Natural killer cell (primary cell): Measurements from ENCODE around the gene WDR33. TPM values are rescaled to one million over a fixed set of nuclear protein-coding genes. Genes with fewer than 3 reads are reported as not detected.
A peak's percentile ranks its signal among the peaks of the same experiment; 100 is the strongest.

Experiments used
- ATAC-seq, 3 donors: fragments of 150-1000 bp in 2 of 3; fragments of 200-7000 bp in 1 of 3; cut with Tn5 transposase; 1 replicate in 1 of 3; 2 replicates in 2 of 3; pipeline ENCODE4 v1.10.0; 2021; ENCODE audit warnings: mild to moderate bottlenecking in 2 of 3, moderate library complexity in 2 of 3
- DNase-seq, 2 donors: peaks; one replicate each; pipeline versions ENCODE4 v3.0.0 to v3.0.0-alpha.2; 2013 to 2021; ENCODE audit warnings: mixed read lengths in 1 of 2
- H3K27ac ChIP-seq: one replicate; pipeline ENCODE4 v1.5.1; 2013; ENCODE audit warnings: mild to moderate bottlenecking, low read length
- H3K27me3 ChIP-seq: one replicate; pipeline ENCODE4 v1.6.1; 2013; ENCODE audit warnings: low read length; ENCODE audit not compliant: control insufficient read depth, insufficient read depth
- H3K36me3 ChIP-seq: one replicate; pipeline ENCODE4 v1.6.1; 2013; ENCODE audit warnings: low read length; ENCODE audit not compliant: control insufficient read depth, insufficient read depth
- H3K4me1 ChIP-seq: one replicate; pipeline ENCODE4 v1.6.1; 2013; ENCODE audit warnings: low read length; ENCODE audit not compliant: control insufficient read depth, insufficient read depth
- H3K4me3 ChIP-seq: one replicate; pipeline ENCODE4 v1.5.1; 2013; ENCODE audit warnings: low read length
- H3K9me3 ChIP-seq: one replicate; pipeline ENCODE4 v1.6.1; 2013; ENCODE audit warnings: low read length; ENCODE audit not compliant: control insufficient read depth, insufficient read depth
- H3K27ac Mint-ChIP-seq, 2 donors: one replicate each; pipeline ENCODE4 v1.8.0; 2022; ENCODE audit warnings: mild to moderate bottlenecking in 2 of 2, mixed read lengths in 2 of 2, moderate library complexity in 1 of 2
- H3K27me3 Mint-ChIP-seq, 2 donors: one replicate each; pipeline ENCODE4 v1.8.0; 2022; ENCODE audit warnings: low read depth in 2 of 2, mixed read lengths in 2 of 2
- H3K36me3 Mint-ChIP-seq: one replicate; pipeline ENCODE4 v1.8.0; 2022; ENCODE audit warnings: mixed read lengths
- H3K4me1 Mint-ChIP-seq, 2 donors: one replicate each; pipeline ENCODE4 v1.8.0; 2022; ENCODE audit warnings: mixed read lengths in 2 of 2
- H3K4me3 Mint-ChIP-seq: one replicate; pipeline ENCODE4 v1.8.0; 2022; ENCODE audit warnings: mild to moderate bottlenecking, moderate library complexity, mixed read lengths
- H3K9me3 Mint-ChIP-seq, 2 donors: one replicate each; pipeline ENCODE4 v1.8.0; 2022; ENCODE audit warnings: mixed read lengths in 2 of 2
- CTCF ChIP-seq: fragments of 200-600 bp; IDR thresholded peaks from one replicate; pipeline ENCODE4 v1.8.0; 2022; ENCODE audit warnings: antibody characterized with exemption
- WGBS: methylation state at CpG from one replicate; pipeline ENCODE4 v1.1.7; 2013; ENCODE audit warnings: missing lambda C conversion rate; ENCODE audit not compliant: insufficient coverage; 5-methylcytosine and 5-hydroxymethylcytosine counted together
- intact Hi-C: fragments of 100-400 bp; cut with micrococcal nuclease; formaldehyde crosslinking; loops from one replicate; pipeline ENCODE4 v1.14.2; 2022
- total RNA-seq, 4 donors: library from RNA; stranded (reverse); fragments of 120-200 nt in 1 of 4; gene quantifications; one replicate each; pipeline versions ENCODE4 v1.2.3 to v1.2.4, GENCODE V29; 2013 to 2022

WDR33 gene
- total RNA-seq, 3 donors from 2014 or later (not counting 1 experiment from before 2014, with no cell fraction given): 55.2 to 78.4 (median 55.3) TPM

GRCh38 chr2:127664895-127665225 is 146.1 kb downstream of the WDR33 start:
- Histone ChIP-seq H3K36me3 (no peaks in the 10 kb centered on the region), H3K4me1 (no peaks in the 10 kb centered on the region), H3K4me3 (no peak overlapping the region), H3K27ac (no peak overlapping the region), H3K27me3 (peaks cover 12% of the 10 kb centered on the region), H3K9me3 (no peaks in the 10 kb centered on the region)
- Mint-ChIP-seq H3K4me1 (peaks cover 0 to 5% of the 10 kb centered on the region in 2 donors), H3K27ac (no peak overlapping the region), H3K9me3 (no peaks in the 10 kb centered on the region), H3K4me3 (no peak overlapping the region), H3K36me3 (no peaks in the 10 kb centered on the region), H3K27me3 (peaks cover 34 to 55% of the 10 kb centered on the region in 2 donors)
- intact Hi-C loops: no loop called here
- 91% methylated on average over 6 of the region's 6 CpGs for WGBS
- ATAC-seq (no peak), DNase-seq (no peak)
- no peak for TF ChIP-seq CTCF

GRCh38 chr2:127664065-127664894 is 146.7 kb downstream of the WDR33 start:
- intact Hi-C loops: no loop called here
- no peak overlapping the region for H3K4me3 Mint-ChIP-seq
- no peaks in the 10 kb centered on the region for H3K36me3 Mint-ChIP-seq
- TF ChIP-seq CTCF: no peak
- no peaks in the 10 kb centered on the region for H3K9me3 Mint-ChIP-seq
- peaks cover 0 to 7% of the 10 kb centered on the region in 2 donors for H3K4me1 Mint-ChIP-seq
- peaks cover 34 to 49% of the 10 kb centered on the region in 2 donors for H3K27me3 Mint-ChIP-seq
- H3K27me3 ChIP-seq: peaks cover 12% of the 10 kb centered on the region
- H3K4me1 ChIP-seq: no peaks in the 10 kb centered on the region
- H3K27ac Mint-ChIP-seq: no peak overlapping the region
- no peaks in the 10 kb centered on the region for H3K9me3 ChIP-seq
- H3K27ac ChIP-seq: no peak overlapping the region
- H3K36me3 ChIP-seq: no peaks in the 10 kb centered on the region
- whole genome bisulfite sequencing: 20% methylated on average over 69 of the region's 69 CpGs
- ATAC-seq (no peak), DNase-seq (no peak)
- H3K4me3 ChIP-seq: no peak overlapping the region

- Histone ChIP-seq H3K4me1 (no peaks in the 10 kb centered on the region), H3K27me3 (peaks cover 12% of the 10 kb centered on the region), H3K4me3 (no peak overlapping the region), H3K27ac (no peak overlapping the region), H3K9me3 (no peaks in the 10 kb centered on the region), H3K36me3 (no peaks in the 10 kb centered on the region)
- no peak for TF ChIP-seq CTCF
- DNase-seq (no peak), ATAC-seq (peak in 1 of 3 donors; percentile 15)
- Mint-ChIP-seq H3K27ac (no peak overlapping the region), H3K36me3 (no peaks in the 10 kb centered on the region), H3K9me3 (no peaks in the 10 kb centered on the region), H3K27me3 (peaks cover 29 to 44% of the 10 kb centered on the region in 2 donors), H3K4me1 (peaks cover 0 to 7% of the 10 kb centered on the region in 2 donors), H3K4me3 (no peak overlapping the region)
- intact Hi-C loops: no loop called here
- WGBS: 84% methylated on average over 6 of the region's 6 CpGs
Observed at GRCh38 chr2:127663566-127664064, 147.4 kb downstream of the WDR33 start.
